Activated T-cell treated with anti-CD3 and anti-CD28 coated beads, Interleukin-2, amount 50 U/mL, for 1 hour (primary cell): ENCODE data around the gene TBC1D17.

ENCODE experiments used
- DNase-seq: peaks from one replicate; pipeline ENCODE4 v3.0.0-alpha.2; 2020

The TBC1D17 gene

DNA sequence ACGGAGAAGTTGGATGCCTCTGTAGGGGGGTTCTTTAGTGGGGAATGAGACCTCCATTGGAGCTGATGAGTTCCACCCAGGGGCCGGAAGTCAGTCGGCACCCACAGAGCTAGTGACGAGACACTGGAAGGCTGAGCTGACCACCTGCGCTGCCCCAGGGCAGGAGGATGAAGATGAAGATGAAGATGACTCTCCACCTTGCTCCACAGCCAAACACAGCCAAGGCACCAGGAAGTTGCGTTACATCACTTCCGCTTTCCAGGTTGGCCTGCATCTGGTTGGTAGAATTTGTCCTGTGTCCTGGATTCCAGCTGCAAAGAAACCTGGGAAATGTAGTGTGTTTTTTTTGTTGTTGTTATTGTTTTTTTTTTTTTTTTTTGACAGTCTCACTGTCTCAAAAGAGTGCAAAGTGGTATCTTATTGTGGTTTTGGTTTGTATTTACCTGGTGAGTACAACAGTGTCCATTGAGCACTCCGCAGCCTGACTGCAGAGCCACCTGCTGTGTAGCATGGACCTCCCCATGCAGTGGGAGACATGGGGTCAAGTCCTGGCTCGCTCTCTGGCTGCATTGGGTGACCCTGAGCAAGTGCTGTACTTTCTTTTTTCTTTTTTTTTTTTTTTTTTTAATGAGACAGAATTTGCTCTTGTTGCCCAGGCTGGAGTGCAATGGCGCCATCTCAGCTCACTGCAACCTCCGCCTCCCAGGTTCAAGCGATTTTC is 1.9 kb downstream of the TBC1D17 start:
- no peak for DNase-seq

DNA sequence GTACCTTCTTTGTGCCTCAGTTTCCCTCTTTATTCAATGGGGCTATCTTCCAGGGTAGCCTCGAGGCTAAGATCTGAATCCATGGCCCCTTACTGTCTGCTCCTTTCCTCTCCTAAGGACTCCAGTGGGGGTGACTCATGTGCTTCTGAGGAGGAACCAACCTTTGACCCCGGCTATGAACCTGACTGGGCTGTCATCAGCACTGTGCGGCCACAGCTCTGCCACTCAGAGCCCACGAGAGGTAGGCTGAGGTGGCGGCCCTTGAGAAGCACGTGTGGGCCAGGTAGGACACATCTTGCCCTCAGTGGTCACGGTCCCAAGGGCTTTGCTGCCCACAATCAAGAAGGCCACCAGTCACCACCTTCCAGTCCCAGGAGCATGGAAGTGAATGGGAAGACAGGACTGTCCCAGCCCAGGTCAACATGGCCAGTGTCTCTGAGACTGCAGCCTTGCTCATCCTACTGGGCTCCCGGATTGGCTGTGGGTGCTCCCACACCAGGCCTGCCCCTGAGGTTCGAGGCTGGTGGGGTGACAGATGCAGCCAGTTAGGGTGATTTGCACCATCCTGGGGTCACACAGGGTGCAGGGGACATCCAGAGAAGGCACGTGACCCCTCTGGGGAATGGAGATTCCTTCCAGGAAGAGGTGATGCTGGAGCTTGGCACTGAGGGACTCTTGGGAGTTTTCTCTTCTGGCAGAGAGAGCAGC is 2.8 kb downstream of the TBC1D17 start:
- no peak for DNase-seq

DNA sequence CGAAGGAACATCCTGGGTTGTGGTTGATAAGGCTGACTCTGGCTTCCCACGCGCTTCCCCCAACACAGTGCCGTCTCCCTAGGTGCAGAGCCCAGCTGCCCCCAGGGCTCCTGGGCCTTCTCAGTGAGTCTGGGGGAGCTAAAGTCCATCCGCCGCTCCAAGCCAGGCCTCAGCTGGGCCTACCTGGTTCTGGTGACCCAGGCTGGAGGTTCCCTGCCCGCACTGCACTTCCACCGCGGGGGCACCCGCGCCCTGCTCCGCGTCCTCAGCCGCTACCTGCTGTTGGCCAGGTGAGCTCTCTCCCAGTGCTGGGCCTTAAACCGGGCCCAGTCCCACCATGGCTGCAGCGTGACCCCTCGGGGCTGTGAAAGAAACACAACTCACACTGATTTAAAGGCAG is 3.7 kb downstream of the TBC1D17 start:
- no peak for DNase-seq

DNA sequence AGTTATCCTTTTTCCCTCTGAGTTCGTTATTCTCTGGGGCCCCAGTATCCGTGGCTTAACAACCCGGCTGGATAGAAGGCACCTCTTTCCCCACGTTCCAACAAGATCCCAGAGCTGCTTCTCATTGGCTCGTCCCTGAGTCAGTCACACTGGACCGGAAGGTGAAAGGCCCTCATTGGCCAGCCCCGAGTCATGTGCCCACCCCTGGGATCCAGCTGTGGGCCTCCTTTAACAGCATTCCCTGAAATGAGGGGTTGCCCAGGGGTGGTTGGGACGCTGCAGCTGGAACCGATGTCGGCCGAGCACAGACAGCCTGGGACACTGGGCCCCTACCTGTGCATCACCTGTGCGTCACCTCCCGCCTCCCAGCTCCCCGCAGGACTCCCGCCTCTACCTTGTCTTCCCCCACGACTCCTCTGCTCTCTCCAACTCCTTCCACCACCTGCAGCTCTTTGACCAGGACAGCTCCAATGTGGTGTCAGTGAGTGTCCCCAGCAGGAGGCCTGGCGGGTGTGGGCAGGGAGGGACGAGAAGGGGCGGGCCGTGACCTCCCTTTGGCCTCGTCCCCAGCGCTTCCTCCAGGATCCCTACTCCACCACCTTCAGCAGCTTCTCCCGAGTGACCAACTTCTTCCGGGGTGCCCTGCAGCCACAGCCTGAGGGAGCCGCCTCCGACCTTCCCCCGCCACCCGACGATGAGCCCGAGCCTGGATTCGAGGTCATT is 4.3 kb downstream of the TBC1D17 start:
- DNase-seq, result no peak

- DNase-seq, result no peak
These were observed 5.1 kb downstream of the TBC1D17 start for GRCh38 chr19:49882643-49883042.

DNA sequence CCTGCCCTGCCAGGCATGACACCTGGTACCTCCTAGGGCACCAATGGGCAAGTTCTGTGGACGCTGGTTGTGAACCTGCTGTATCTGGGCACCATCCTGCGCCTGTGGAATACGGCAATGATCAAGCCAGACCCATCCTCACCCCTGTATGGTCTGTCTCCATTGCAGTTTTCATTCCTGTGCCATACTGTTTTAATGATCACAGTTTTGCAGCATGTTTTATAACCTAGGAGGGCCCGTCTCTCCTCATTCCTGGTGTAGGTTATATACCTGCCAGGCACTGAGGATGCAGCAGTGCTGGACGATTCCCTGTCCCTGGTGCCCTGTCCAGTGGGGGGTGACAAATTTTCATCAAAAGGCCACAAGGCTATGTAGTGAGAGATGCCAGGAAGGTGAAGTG is 5.6 kb downstream of the TBC1D17 start:
- no peak for DNase-seq

DNA sequence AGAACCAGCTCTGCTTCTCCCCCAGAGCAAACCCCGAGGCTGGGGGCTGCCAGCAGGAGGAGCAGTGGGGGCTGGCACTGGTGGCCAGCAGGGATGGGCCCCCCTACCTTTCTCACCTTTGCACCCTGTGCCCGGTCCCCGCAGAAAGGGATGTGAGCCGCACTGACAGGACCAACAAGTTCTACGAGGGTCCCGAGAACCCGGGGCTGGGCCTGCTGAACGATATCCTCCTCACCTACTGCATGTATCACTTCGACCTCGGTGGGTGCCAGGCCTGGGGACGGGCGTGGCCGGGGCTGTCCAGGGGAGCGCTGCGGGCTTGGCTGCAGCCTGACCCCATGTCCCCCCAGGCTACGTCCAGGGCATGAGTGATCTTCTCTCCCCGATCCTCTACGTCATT is 6.6 kb downstream of the TBC1D17 start:
- no peak for DNase-seq

DNA sequence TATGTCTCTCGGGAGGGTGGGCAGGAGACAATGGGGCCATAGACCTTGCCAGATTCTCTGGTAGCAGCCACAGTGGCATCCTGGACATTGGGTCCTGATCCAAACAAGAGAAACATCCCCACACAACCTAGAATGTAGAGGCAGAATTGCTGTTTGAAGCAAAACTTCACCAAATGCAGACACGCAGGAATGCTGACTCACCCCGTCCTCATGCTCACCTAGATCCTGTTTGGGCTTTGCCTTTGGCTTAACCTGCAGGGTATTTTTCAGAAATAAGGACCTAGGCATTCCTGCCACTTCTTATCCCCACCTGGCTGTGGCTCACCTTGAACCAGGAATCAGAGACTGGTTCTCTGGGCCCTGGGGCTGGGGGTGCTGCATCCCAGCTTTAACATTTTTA is 7.3 kb downstream of the TBC1D17 start:
- no peak for DNase-seq

DNA sequence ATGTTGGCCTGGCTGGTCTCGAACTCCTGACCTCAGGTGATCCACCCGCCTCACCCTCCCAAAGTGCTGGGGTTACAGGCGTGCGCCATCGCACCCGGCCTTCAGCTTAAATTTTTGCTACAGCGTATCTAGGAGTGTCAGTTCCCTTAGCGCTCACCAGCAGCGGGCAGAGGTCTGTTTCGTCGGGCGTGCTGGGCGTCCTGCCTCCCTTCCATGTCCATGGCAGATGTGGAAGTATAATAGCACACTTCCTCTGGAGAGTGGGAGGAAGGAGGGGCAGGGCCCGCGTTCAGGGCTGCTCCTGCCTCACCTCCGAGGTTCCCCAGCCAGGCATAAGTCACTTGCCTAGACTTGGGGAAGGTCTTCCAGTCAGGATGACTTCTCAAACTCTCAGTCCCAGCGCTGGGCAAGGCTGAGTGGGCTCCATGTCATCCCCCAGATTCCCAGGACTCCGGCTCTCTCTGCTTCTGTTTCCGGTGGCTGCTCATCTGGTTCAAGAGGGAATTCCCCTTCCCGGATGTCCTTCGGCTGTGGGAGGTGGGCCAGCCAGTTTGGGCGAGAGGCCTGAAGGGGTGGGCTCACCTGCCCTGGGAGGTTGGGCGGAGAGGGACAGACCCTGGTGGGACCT is 9.6 kb downstream of the TBC1D17 start:
- DNase-seq, result no peak

DNA sequence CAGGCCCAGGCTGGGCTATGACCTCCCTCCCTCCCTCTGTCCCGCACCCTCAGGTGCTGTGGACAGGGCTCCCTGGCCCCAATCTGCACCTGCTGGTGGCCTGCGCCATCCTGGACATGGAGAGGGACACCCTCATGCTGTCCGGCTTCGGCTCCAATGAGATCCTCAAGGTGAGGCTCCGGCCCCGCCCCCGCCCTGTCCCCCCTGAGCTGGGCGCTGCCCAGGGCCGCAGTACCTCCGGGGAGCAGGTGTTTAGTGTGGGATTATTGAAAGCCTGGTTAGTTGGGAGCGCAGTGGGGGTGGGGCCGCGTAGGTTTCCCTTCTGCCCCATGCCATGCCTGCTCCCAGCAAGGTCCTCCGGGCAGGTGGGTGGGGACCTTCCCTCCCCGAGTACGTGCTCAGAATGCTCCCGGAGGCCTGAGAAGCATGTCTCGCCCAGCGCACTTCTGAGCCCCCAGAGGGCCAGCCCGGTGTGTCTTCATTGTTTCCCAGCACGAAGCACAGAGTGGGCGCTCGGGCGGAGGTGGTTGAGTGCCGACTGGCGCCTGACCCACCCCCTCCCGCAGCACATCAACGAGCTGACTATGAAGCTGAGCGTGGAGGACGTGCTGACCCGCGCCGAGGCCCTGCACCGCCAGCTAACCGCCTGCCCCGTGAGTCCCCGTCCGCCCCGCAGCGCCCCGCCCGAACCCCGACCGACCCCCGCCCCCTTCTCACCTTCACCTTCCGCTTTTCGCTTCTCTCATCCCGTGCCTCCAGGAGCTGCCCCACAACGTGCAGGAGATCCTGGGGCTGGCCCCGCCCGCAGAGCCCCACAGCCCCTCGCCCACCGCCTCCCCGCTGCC is 10.4 kb downstream of the TBC1D17 start:
- DNase-seq, result no peak

GRCh38 chr19:49888510-49888824 is 11.0 kb downstream of the TBC1D17 start:
- no peak for DNase-seq

DNA sequence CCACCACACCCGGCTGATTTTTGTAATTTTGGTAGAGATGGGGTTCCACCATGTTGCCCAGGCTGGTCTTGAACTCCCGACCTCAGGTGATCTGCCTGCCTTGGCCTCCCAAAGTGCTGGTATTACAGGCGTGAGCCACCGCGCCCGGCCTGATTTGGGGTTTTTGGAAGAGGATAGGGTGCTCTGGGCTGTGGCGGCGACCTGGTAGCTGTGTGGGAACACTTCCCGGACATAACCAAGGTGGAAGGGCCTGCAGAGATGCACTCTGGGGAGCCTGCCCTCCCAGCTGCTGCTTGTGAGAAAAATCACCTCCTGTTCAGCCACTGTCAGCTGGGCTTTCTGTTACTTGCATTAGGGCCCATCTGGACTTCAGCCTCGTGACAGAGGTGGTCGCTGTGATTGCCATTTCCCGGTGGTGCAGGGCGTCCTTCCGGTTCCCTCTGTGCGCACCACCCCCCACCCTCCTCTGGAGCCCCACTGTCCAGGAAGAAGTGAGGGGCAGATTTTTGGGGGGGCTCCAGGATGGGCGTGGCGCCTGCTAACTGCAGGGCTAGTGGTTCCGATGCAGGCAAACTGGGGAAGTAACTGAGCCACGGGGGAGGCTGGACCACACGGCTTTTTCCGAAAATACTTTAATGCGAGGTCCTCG is 11.7 kb downstream of the TBC1D17 start:
- no peak for DNase-seq

DNA sequence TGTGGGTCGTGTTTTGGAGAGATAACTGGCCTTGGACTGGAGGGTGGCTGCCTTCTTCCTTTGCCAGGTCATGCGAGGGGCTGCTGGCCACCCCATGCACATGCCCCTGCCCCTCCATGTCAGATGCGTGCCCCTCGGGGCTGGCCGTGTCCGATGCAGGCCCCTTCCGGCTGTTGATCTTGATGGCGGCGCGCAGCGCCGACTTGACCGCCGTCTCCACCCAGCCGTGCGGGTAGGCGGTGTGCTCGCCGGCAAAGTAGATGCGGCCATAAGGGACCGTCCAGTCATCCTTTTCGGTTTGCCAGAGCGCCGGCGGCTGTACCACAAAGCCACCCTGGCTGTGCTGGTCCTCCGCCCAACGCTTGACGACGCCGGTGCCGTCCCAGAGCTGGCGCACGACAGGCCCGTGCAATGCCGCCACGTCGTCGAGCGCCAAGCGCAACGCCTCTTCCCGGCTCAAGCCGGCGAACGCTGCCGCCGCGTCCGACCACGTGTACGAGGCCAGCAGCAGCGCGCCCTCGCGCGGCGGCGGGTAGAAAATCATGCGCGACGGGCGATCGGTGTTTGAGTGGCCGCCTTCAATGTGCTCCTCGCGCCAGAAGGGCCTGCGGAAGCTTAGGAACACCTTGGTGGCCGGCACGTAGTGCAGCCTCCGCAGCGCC is 12.3 kb downstream of the TBC1D17 start:
- peak; percentile 81 for DNase-seq

DNA sequence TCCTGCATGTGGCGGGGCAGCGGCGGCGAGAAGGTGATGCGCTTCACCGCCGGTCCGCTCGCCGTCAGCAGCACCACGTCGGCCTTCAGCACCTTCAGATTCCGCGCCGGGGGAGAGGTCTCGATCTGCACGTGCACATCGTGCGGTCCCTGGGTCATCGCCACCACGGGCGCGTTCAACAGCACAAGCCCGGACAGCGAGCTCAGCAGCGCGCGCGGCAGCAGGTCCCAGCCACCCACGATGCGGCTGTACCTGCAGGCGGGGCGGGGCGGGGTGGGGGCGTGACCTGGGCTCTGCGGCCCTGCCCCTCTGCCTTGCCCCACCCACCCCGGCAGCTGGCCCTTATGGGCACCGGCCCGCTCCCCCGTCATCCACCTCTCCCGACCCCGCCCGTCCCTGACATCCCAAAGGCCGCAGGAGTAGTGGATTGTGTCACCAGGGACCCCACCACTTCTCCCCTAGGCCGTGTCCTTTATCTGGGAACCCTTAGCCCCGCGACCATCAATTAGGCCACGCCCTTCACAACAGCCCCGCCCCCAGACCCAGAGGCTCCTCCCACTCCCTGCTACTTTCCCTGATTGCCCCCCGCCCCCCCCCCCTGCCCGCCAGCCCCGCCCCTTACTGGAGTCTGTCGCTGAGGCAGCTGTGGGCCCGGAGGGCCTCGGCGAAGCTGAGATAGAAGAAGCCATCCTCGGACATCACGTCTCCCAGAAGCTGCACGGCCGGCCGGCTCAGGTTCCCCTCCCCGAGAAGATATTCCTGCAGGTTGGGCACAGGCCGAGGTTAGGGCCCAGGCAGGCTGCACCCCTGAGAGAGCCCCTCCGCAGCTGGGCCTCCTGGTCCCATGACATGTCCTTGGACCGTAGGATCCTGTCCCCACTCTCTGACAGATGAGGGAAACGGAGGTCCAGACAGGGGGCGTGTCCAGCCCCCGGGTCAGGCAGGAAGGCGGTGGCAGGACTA is 13.1 kb downstream of the TBC1D17 start:
- peak; percentile 78 for DNase-seq

- DNase-seq, result no peak
These were observed 13.9 kb downstream of the TBC1D17 start for GRCh38 chr19:49891393-49891792.

DNA sequence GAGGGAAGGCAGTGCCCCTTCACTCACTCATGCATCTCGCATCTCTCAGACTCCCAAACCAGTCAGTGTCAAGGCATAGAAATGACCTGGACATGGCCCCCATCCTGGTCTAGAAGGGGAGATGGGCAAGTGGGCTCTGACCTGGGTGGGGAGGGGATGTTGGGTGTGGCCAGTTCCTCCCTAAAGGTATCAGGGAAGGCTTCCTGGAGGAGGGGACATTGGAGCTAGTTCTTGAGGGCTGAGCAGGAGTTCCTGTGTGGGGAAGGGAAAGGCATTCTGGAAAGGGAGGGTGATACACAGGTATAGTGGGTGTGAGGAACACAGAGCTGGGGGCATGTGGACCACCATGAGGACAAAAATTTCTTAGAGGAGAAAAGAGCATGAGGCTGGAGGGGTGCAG is 15.2 kb downstream of the TBC1D17 start:
- DNase-seq, result no peak

DNA sequence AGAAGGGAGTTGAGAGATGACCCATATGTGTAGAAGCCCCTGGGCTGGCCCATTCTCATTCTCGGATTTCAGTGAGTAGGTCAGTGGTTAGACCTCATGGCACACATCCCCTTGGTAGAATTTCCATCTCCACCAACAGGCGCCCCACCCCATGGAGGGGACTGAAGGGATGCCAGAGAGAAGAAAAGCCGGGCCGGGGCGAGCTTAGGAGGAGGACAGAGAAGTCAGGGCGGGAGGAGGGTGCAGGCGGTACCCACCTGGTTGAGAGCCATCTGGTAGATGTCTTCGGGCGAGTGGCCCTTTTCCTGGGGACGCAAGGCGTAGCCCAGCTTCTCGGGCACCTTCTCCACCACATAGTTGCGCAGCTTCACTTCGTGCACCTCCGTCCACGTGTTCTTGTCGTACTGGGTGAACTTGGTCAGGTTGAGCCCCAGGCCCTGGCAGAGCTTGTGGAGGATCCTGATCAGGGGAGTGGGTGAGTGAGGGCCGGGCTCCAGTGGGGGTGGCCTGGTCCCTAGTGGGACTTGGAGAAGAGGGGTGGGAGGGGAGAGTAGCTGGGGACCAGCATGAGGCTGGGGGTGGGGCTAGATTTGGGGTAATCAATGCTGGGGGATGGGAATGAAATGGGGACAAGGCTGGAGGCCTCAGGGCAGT is 16.6 kb downstream of the TBC1D17 start:
- DNase-seq, result no peak

DNA sequence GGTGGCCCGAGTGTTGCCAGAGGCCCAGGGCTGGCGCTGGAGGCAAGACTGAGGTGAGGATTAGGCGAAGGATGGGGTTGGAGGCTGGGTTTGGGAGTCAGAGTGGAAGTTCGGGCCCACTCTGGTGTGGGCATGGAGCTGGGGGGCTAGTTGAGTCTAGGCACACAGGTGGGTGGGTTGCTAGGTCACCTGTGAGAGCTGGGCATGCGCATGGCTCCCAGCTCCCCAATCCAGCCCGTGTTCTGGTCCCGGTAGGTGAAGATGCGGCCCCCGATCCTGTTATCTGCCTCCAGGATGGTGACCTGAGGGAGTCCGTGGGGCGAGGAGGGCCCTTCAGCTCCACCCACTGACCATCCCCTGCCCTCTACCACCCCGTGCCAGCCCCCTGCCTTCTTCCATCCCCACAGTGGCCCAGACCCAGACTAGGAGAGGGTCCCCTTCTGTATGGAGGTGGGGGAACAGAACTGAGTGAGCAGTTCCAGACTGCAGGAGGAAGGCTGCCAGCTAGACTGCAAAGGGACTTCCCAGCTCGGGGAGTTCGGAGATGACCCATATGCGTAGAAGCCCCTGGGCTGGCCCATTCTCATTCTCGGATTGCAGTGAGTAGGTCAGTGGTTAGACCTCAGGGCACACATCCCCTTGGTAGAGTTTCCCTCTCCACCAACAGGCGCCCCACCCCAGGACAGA is 17.5 kb downstream of the TBC1D17 start:
- DNase-seq, result no peak

DNA sequence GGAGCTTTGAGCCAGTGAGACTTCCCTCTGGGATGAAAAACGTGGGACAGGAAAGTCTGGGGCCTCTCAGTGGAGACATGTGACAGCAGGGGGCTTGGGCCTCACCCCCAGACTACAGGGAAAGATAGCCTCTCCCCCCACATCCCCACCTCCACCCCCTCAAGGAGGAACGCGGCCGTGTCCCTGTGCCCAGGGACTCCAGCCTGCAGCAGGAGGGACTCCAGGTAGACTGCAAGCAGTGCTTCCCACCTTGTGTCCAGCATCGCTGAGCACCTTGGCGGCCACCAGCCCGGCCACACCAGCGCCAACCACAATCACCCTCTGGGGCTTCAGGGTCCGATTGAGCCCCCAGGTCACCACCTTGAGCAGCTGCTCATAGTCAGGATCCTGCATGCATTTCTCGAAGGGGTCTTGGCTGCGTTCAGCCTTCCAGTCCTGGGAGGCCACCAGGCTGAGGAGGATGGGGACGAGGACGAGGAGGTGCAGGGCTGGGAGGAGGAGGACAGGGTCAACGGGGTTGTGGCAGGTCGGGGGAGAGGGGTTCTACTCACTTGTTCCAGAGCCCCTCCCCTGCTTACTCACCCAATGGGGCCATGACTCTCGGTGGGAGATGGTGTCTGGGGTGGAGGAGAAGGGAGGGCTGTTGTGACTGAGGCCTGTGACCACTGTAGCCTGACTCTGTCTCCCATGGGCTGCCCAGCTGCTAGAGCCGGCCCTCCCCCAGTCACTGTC is 18.2 kb downstream of the TBC1D17 start:
- DNase-seq, result no peak
